ENCODE results near the gene EYS.

The EYS gene

GRCh38 chr6:64680446-64680845, 1026.6 kb downstream of the EYS start:
- DNase-seq (ENCODE audit: extremely low read depth in 1 of 2, low read depth in 1 of 2), result no peak

GRCh38 chr6:64679416-64679815, 1027.6 kb downstream of the EYS start:
- DNase-seq (ENCODE audit: extremely low read depth in 1 of 2, low read depth in 1 of 2), result no peak

- DNase-seq (ENCODE audit: extremely low read depth in 1 of 2, low read depth in 1 of 2), result no peak
These were observed 1034.4 kb downstream of the EYS start for GRCh38 chr6:64672651-64673050.

- DNase-seq (ENCODE audit: extremely low read depth in 1 of 2, low read depth in 1 of 2), result no peak
These were observed 1034.9 kb downstream of the EYS start for GRCh38 chr6:64672131-64672530.

- DNase-seq (ENCODE audit: extremely low read depth in 1 of 2, low read depth in 1 of 2), result no peak
These were observed 1041.9 kb downstream of the EYS start for GRCh38 chr6:64665137-64665536.

GRCh38 chr6:64664480-64664879, 1042.5 kb downstream of the EYS start:
- DNase-seq (ENCODE audit: extremely low read depth in 1 of 2, low read depth in 1 of 2), result no peak

GRCh38 chr6:64644024-64644423, 1063.0 kb downstream of the EYS start:
- DNase-seq (ENCODE audit: extremely low read depth in 1 of 2, low read depth in 1 of 2), result no peak

GRCh38 chr6:64630901-64631300, 1076.1 kb downstream of the EYS start:
- DNase-seq (ENCODE audit: extremely low read depth in 1 of 2, low read depth in 1 of 2), result no peak

- no peak for DNase-seq (ENCODE audit: extremely low read depth in 1 of 2, low read depth in 1 of 2)
These were observed 1084.1 kb downstream of the EYS start for GRCh38 chr6:64622944-64623343.

- DNase-seq (ENCODE audit: extremely low read depth in 1 of 2, low read depth in 1 of 2), result no peak
These were observed 1104.0 kb downstream of the EYS start for GRCh38 chr6:64602993-64603392.

GRCh38 chr6:64591676-64592036, 1115.4 kb downstream of the EYS start:
- no peak for DNase-seq (ENCODE audit: extremely low read depth in 1 of 2, low read depth in 1 of 2)

GRCh38 chr6:64590965-64591675, 1115.9 kb downstream of the EYS start:
- DNase-seq (ENCODE audit: extremely low read depth in 1 of 2, low read depth in 1 of 2), result no peak

GRCh38 chr6:64589961-64590360, 1117.1 kb downstream of the EYS start:
- DNase-seq (ENCODE audit: extremely low read depth in 1 of 2, low read depth in 1 of 2), result no peak

- DNase-seq (ENCODE audit: extremely low read depth in 1 of 2, low read depth in 1 of 2), result no peak
These were observed 1126.7 kb downstream of the EYS start for GRCh38 chr6:64580346-64580745.

GRCh38 chr6:64553249-64553786, 1153.7 kb downstream of the EYS start:
- no peak for DNase-seq (ENCODE audit: extremely low read depth in 1 of 2, low read depth in 1 of 2)

- no peak for DNase-seq (ENCODE audit: extremely low read depth in 1 of 2, low read depth in 1 of 2)
These were observed 1159.3 kb downstream of the EYS start for GRCh38 chr6:64547594-64548268.

GRCh38 chr6:64539917-64540316, 1167.1 kb downstream of the EYS start:
- no peak for DNase-seq (ENCODE audit: extremely low read depth in 1 of 2, low read depth in 1 of 2)

- no peak for DNase-seq (ENCODE audit: extremely low read depth in 1 of 2, low read depth in 1 of 2)
These were observed 1168.3 kb downstream of the EYS start for GRCh38 chr6:64538722-64539121.

- no peak for DNase-seq (ENCODE audit: extremely low read depth in 1 of 2, low read depth in 1 of 2)
These were observed 1179.1 kb downstream of the EYS start for GRCh38 chr6:64527899-64528298.

- no peak for DNase-seq (ENCODE audit: extremely low read depth in 1 of 2, low read depth in 1 of 2)
These were observed 1184.2 kb downstream of the EYS start for GRCh38 chr6:64522859-64523258.

- no peak for DNase-seq (ENCODE audit: extremely low read depth in 1 of 2, low read depth in 1 of 2)
These were observed 1187.0 kb downstream of the EYS start for GRCh38 chr6:64520050-64520449.

GRCh38 chr6:64516393-64516792, 1190.6 kb downstream of the EYS start:
- no peak for DNase-seq (ENCODE audit: extremely low read depth in 1 of 2, low read depth in 1 of 2)
